HG03196 (cell line): ENCODE data around the gene NKTR.

Experiments used
- ATAC-seq: cut with Tn5 transposase; IDR thresholded peaks from one replicate; pipeline ENCODE4 v1.9.1; 2021; ENCODE audit not compliant: unreplicated experiment

Gene NKTR

DNA sequence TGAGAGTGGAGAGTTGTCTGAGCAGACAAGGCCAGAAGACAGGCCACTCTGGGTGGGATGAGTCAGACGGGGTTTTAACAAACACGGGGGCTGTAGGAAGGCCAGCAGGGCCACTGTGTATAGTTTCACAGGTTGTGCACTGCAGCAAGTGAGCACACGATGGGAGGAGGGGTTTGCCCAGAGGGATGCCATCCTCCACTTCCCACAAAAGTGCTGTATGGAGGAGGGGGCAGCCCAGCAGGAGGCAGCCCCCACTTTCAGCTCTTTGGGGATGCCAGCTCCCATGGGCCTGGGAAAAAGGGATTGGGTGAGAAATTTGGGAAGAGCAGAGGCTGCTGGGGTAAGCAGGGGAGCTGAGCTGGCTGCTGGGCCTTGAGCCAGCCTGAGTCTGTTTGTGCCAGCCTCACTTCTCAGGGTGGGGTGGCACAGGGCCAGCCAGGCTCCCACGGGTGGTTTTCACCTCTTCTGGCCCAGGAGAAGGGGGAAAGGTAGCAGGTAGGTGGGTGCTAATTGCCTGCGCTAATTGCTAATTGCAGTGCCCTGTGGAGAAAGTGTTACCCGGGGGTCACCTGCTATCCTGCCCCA, 59.7 kb downstream of the NKTR start:
- no peak for ATAC-seq

DNA sequence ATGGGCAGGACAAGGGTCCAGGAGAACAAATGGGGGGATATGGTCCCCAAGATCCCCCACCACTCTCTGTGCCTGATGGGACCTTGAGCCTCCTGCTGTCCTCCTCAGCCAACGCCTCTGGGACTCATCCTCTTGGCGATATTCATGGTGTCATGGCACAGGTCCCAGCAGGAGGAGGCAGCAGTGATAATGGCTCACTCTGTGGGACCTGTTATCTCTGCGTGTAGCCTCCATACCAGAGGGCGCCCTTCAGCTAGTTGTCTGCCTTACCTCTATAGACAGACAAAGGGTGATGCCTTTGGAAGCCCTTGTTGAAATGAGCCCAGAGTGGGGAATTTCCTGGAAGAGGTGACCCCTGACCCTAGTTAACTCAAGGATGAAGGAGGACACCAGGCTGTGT, 60.4 kb downstream of the NKTR start:
- no peak for ATAC-seq

DNA sequence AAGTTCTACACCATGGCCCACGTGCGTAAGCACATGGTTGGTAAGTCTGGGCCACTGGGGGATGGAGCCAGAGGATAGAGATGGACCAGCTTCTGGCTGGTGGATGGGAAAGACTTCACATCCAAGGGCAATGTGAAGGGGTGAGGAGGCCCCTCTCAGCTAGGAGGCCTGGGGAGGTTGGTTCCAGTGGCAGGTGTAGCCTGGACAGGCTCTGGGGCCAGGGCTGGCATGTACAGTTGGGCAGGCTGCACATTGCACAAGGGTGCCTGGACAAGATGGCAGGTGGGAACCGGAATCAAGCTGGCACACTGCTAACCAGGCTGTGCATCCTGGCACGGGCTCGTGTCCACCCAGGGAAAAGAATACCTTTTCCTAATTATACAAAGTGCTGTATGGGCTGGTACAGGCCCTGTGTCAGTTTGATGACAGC, 61.1 kb downstream of the NKTR start:
- no peak for ATAC-seq

GRCh38 chr3:42662037-42662812, 61.7 kb downstream of the NKTR start:
- ATAC-seq, result no peak

DNA sequence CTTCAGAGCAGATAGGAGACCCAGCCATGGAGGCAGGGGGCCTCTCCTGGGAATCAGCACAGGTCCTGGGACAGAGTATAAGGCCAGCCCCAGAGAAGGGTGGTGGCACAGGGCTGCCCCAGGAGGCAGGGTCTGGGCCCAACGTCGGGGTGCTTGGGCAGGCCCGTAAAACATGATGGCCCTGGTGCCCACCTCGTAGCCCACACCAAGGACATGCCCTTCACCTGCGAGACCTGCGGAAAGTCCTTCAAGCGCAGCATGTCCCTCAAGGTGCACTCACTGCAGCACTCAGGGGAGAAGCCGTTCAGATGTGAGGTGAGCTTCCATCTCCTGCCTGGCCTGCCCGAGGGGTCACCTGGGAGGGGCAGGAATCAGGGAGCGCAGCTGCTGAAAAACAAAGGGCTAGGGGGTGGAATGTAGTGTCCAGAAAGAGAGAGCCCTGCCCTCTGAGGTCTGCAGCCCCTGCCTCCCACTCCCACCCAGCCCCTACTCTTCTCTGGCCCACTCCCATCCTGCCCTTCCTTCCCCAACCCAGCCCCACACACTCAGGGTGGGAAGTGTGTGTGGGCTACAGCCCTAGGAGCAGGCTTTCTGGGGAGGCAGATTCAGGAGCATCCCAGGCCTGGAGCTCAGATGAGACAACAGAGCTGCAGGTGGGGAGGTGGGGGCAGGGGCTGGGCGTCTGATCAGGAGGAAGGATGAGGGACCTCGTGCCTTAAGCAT, 62.5 kb downstream of the NKTR start:
- ATAC-seq, result no peak

DNA sequence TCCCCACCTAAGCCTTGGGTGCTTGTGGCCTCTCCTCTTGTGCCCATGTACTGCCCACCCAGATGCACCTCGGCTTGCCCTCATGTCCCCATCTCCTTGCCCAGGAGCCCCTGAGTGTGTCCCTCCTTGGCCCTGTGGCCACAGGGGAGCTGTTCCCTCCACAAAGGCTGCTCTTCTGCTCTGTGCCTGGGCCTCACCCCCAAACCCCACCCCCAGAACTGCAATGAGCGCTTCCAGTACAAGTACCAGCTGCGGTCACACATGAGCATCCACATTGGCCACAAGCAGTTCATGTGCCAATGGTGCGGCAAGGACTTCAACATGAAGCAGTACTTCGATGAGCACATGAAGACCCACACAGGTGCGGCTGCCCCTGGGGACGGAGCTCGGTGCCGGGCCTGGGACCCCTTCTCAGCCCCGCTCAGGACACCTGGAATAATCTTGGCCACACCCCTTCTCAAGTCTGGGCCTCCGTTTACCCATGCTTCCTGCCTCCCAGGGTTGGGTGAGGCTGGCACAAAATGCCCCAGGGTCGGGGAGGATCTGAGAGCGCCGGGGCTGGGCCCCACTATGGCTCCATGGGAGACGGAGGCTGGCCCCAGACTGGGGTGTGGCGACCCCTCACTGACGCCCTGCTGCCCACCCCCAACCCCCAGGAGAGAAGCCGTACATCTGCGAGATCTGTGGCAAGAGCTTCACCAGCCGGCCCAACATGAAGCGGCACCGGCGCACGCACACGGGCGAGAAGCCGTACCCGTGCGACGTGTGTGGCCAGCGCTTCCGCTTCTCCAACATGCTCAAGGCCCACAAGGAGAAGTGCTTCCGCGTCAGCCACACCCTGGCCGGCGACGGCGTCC, 63.3 kb downstream of the NKTR start:
- no peak for ATAC-seq

DNA sequence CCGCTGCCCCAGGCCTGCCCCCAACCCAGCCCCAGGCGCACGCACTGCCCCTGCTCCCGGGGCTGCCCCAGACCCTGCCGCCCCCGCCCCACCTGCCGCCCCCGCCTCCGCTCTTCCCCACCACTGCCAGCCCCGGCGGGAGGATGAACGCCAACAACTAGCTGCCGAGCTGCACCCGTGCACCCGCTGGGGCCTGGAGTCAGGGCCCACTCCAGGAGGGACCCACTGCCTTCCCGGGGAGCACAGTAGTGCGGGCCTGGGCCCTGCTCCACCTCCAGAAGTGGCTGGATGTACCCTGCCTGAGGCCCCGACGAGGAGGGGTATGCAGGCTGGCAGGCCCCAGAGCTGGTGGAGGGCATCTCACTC, 63.9 kb downstream of the NKTR start:
- no peak for ATAC-seq

DNA sequence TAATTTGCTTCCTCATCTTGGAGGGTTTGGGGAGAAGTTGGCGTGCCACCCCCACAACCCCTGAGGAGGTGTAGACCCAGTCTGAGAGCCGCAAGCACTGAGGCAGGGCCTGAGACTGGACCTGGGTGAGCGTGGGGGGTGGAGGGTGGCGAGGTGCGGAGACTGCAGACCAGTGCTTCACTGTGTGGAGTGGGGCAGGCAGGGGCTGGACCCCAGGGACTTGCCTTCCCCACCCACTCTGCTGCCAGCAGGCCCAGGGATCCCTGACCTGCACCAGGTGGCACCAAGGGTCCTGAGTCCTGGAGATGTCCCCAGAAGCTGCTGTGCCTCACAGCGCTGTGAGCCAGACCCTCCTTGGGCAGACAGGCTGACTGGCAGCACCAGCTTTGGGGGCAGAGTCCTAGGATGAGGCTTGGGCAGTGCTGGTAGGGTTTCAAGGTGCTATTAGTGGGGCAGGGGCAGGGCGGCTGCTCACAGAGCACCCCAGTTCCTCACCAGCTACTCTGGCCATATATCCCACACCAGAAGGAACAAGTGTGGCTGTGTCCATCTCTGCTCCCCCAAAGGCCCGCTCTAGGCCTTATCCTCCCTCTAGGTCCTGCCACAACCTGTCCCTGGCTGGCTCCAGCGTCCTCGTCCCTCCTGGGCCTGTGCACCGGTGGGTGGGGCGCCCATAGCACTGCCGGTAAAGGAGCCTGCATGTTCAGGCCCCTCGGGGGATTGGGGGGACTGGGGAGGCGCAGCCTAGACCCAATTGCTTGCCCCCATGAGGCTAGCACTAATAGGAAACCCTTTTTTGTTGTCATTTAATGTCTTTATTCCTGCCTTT, 64.8 kb downstream of the NKTR start:
- ATAC-seq, result no peak

GRCh38 chr3:42666022-42666421, 65.5 kb downstream of the NKTR start:
- ATAC-seq, result no peak

DNA sequence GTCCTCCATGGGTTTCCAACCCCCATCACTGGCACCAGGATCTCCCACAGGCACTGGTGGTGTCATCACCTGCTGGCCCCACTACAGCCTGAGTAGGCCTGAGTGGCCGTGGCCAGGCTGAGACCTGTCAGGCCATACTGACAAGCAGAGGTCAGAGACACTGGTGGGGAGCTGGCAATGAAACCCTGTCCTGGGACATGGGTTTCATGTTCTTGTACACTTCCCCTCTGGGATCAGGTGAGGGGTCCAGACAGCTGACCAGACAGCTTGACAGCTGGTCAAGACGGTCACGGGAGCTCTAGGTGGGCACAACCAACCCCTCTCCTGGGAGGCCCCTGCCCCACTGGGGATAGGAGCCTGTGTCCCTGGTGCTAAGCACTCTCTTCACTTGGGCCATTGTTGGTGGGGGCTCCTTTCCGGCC, 66.1 kb downstream of the NKTR start:
- no peak for ATAC-seq

- no peak for ATAC-seq
Measured at GRCh38 chr3:42667096-42667522, 66.6 kb downstream of the NKTR start.

DNA sequence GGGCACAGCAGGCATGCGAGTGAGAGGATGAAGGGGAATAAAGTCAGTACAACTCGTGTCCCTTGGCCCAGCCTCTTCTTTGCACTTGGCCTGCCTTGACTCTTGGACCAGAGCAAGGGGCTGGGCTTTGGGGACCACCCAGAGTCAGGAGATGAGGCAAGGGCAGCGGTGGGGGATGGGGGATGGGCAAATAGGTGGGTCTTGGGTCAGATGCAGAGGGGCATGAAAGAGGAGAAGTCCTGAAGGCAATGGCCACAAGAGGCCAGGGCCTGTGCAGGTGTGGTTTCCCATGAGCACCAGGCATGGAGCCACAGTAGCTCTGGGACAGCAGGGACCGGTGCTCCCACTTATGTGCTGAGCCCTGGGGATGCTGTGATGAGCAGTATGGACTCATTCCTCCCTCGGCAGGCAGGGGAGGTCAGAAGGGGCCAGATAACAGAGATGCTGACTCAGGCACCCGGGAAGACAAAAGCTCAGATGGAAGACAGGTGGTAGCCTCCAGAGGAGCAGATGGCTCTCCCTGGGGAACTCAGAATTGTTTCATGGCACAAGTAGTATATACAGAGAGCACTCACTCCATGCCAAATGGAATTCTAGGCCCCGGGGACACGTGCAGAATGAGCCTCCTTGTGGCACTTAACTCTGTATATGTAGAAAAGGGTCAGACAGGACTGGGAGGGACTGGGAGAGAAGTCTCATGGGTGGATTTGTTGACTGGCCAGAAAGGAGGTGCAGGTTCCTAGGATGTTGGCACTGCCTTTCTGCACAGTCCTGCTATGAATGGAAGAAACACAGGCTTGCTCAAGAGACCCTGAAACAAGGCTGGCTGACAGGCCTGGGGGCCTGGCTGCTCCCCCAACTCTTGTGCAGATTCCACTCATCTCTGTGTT, 67.3 kb downstream of the NKTR start:
- no peak for ATAC-seq

- ATAC-seq, result no peak
Measured at GRCh38 chr3:42668413-42668760, 67.9 kb downstream of the NKTR start.

DNA sequence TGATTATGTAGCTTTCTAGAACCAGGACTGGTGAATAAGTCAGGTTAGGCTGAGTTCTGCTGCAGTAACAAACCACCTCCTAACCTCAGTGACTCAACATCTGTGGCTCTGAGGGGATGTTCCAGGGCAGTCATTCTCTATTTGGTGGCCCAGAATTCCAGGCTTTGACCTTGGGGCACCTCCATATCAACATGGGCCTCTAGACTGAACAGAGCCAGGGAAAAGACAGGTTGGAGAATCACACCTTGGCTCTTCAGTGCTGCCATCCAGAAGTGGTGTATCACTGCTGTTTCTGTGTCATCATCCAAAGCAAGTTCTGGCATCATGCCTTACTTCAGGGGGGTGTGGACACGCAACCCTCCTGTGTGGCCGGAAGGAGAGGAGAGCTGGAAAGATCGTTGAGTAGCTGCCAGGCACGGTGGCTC, 68.3 kb downstream of the NKTR start:
- ATAC-seq, result no peak

GRCh38 chr3:42670051-42670576, 69.6 kb downstream of the NKTR start:
- ATAC-seq, result no peak

DNA sequence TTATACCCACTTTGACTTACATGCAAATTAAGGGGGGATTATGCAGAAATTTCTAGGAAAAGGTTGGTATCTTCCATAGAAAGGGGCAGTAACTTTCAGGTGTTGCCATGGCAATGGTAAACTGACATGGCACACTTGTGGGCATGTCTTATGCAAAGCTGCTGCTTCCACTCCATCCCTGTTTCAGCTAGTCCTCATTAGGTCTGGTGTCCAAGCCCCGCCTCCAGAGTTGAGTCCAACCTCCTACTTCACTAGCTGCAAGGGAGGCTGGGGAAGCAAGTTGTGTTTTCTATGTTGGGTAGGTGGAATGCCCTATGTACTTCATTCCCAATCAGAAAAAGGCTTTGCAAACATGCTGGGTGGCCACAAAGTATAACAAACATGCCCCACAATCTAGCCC, 70.2 kb downstream of the NKTR start:
- no peak for ATAC-seq

GRCh38 chr3:42672515-42672914, 72.0 kb downstream of the NKTR start:
- no peak for ATAC-seq

- no peak for ATAC-seq
Measured at GRCh38 chr3:42673082-42673481, 72.6 kb downstream of the NKTR start.

GRCh38 chr3:42674146-42674545, 73.7 kb downstream of the NKTR start:
- ATAC-seq, result no peak
